HG02943 (cell line): Measurements from ENCODE around the gene KCNJ10.

Experiments used
- ATAC-seq: cut with Tn5 transposase; IDR thresholded peaks from one replicate; pipeline ENCODE4 v1.9.1; 2021; ENCODE audit warnings: mild to moderate bottlenecking, low read depth, moderate library complexity; ENCODE audit not compliant: unreplicated experiment

Gene KCNJ10

DNA sequence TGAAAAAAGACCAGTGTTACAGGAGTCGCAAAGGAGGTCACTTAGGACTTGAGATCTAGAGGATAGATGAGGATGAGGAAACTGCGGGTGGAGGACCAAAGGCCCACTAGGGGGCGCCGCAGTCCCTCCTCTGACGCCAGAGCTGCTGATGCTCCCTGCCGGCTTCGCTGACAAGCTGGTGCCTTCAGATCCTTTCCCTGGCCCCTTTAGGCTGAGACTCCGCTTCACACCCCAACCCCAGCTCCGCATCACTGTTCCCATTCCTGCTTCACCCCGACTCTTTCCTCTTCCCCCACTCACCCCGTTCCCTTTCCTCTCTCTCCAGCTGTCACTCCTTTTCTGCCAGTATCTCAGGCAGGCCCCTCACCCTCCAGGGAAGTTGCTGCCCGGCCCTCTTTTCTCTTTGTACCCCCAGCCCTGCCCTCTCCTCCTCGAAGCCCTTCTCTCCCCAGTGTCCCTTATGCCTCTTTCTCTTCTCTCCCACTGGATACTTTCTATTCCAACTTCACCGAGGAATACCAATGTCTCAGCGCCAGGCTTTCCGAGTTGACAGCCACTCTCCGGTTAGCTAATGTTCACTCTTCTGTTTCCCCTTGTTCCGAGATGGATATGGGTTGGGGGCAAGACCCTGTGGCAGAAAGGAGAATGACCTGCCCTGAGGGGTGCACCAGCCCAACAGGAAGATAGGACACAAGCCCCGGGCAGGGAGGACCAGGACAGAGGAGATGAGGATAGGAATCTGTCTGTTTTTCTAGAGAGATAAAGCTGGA is 15.9 kb upstream of the KCNJ10 start:
- no peak for ATAC-seq

DNA sequence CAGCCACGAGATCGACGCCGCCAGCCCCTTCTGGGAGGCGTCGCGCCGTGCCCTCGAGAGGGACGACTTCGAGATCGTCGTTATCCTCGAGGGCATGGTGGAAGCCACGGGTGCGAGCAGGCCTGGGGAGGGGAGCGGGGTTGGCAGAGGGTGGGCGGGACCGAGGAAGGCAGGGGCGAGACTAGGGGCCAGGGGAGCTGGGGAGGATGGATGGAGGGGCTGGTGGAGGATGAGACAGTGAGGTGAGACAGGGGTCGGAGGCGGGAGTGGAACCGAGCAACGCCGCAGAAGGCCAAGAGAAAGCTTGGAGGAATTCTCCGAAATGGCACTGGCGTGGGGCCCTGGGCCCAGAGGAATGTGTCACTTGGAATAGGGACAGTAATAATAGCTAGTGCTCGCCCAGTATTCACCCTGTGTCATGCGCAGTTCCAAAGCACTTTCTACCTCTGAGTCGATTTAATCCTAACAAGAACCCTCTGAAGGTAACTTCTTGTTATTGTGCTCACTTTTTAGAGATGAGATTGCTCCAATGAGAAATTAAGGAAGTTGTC is 14.9 kb upstream of the KCNJ10 start:
- ATAC-seq, result no peak

DNA sequence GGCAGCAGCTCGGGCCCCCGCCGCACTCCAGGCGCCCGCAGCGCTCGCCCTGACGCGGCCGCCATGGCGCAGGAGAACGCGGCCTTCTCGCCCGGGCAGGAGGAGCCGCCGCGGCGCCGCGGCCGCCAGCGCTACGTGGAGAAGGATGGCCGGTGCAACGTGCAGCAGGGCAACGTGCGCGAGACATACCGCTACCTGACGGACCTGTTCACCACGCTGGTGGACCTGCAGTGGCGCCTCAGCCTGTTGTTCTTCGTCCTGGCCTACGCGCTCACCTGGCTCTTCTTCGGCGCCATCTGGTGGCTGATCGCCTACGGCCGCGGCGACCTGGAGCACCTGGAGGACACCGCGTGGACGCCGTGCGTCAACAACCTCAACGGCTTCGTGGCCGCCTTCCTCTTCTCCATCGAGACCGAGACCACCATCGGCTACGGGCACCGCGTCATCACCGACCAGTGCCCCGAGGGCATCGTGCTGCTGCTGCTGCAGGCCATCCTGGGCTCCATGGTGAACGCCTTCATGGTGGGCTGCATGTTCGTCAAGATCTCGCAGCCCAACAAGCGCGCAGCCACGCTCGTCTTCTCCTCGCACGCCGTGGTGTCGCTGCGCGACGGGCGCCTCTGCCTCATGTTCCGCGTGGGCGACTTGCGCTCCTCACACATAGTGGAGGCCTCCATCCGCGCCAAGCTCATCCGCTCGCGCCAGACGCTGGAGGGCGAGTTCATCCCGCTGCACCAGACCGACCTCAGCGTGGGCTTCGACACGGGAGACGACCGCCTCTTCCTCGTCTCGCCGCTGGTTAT is 14.2 kb upstream of the KCNJ10 start:
- no peak for ATAC-seq

GRCh38 chr1:160082926-160083325 is 13.0 kb upstream of the KCNJ10 start:
- ATAC-seq, result no peak

DNA sequence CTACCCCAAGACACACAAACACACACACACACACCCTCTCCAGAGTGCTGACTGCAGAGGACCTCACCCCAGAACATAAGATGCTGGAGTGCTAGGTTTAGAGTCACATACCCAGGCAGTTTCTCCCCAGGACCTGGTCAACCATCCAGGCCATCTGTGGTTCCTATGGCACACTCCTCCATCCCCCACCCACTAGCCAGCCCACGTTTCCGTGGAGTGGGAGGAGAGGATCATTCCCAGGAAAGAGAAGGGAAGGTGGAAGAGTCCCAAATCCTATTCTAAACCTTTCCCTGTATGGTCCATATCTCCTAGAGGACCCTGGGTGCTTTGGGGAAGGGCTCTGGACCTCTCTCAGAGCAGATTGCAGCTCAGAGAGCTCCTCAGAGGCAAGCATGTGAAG is 12.5 kb upstream of the KCNJ10 start:
- ATAC-seq, result no peak

GRCh38 chr1:160081261-160081936 is 11.4 kb upstream of the KCNJ10 start, which contains the start of gene KCNJ9:
KCNJ9 (plus strand) TSS chr1:160081538; CDS start chr1:160084031, 2,493 bp downstream.
- ATAC-seq, result no peak

- ATAC-seq, result no peak
Measured at GRCh38 chr1:160080381-160081100, 10.6 kb upstream of the KCNJ10 start.

GRCh38 chr1:160079448-160079847 is 9.5 kb upstream of the KCNJ10 start:
- no peak for ATAC-seq

DNA sequence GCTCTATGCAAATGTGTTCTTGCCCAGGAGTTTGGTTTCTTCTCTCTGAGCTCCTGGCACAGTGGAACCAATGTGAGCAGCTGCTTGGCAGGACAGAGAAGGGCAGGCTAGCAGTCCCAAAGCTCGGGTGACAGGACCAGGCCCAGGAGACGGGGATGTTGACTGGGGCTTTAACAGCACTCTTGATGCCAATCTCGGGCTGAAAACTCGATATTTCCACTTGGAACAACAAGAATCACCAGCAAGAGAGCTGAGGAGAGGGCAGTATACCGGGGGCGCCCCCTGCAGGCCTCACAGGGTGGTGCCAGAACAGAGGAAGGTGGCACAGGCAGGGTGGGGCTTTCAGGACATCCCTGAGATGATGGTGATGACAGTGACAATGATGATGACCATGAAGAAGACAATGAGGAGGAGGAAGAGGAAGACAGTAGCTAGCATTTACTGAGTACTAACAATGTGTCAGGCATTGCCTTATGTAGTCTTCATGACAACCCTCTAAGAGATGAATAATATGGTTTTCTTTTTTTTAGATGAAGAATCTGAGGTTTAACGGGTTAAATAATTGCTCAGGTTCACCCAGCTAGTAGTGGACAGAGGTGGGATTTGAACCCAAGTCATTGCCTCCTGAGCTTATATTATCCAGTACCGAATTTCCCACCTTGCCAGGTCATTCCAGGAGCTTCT is 8.7 kb upstream of the KCNJ10 start:
- ATAC-seq, result no peak

- ATAC-seq, result no peak
Measured at GRCh38 chr1:160077486-160077885, 7.5 kb upstream of the KCNJ10 start.

DNA sequence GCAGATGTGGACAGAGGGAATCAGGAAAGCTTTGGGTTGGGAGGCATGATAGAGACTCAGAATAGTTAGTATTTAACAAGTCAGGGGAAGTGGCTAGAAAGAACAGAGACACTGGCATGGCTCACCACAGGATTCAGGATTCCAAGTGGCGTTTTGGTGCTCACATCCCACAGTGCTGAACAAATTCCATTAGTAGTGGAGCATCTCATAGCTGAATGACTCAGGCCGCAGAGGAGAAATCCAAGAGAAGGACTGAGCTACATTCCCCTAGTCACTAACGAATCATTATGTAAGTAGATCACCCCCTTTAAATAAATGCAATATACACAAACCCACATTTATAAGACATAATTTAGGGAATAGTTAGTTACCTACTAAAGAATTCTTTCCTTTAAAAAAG is 6.3 kb upstream of the KCNJ10 start:
- ATAC-seq, result no peak

- ATAC-seq, result no peak
Measured at GRCh38 chr1:160075836-160076235, 5.9 kb upstream of the KCNJ10 start.

DNA sequence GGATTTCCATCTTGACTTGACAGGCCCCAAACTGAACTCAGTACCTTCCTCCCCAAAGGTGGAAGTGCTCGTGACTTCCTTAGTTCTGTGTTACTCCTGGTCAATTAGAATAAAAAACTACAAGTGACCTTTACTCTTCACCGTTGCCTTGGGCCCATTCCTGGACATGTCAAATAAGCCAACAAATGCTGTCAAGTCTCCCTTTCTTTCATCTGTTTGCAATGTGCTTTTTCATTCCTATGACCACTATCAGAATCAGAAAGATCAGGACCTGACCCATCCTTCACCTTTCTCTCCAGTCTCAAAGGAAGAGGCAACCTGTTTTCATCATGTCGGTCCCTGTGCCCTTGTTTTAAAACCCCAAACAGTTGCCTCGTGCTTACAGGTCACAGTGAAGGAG is 4.9 kb upstream of the KCNJ10 start:
- no peak for ATAC-seq

DNA sequence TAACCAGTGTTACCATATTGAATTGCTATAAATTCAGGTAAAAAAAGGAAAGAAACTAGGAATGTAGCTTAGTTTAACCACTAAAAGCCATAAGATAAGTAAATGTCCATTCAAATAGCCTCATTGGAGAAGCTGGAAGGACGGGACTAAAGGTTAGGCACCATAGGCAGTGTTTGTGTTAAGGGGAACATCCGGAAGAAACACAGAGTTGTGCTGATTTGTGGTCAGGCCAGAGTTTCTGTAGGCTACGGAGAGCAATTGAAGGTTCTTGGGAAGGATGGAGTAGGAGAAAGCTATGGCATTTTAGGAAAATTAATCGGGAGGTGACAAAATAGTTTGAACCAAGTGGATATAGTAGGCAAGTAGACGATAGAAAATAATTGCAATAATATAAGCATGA is 1.3 kb upstream of the KCNJ10 start:
- ATAC-seq, result no peak

- ATAC-seq, result no peak
Measured at GRCh38 chr1:160070243-160071163, 543 bp upstream of the KCNJ10 start.

- no peak for ATAC-seq
Measured at GRCh38 chr1:160068225-160068624, 1.7 kb downstream of the KCNJ10 start.

DNA sequence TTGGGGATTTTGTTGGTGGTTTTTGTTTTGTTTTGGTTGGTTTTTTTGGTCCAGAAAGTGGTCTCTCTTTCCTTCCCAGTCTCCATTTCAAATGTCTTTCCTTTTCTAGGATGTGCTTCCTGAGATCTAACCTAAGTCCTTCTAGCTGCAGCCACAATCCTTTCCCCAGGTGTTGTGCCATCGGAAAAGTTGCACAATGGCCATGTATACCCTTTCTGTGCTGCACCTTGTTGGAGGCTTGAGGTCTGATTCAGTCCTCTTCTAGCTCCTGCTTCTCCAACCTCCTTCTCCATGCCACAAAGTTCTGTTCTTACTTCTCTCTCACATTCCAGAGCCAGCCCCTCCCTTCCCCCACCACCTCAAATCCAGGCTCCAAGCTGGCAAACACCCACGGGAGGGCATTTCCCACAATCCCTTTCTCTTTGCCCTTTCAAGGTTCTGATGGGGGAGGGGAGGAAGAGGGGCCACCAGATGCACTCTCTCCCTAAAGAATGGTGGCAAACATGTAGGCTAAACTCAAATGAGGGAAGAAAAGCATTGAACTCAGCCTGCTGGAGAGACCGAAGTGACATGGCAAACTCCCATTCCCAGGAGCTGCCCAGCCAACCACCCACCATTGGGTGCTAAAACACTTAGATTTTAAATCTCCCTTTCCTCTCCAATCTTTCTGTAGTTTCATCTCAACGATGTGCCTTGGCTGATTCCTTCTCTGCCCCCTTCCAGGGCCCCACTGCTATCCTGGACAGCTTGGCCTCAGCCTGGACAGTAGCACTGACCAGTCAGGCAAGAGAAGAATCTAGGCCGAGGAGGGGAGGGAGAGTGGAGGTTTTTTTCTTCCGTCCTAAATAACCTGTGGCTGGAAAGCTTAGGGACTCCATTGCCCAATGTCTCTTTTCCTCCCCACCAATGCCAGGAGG is 2.9 kb downstream of the KCNJ10 start:
- ATAC-seq, result no peak

- no peak for ATAC-seq
Measured at GRCh38 chr1:160064746-160065145, 5.2 kb downstream of the KCNJ10 start.
